Mucosa of descending colon (tissue), 3 donors: ENCODE results near the gene IL17F. TPM values are rescaled to one million over a fixed set of nuclear protein-coding genes. Genes with fewer than 3 reads are reported as not detected.

Experiments
- ATAC-seq: fragments of 200-7000 bp; cut with Tn5 transposase; one replicate; pipeline ENCODE4 v1.9.1; 2020; ENCODE audit warnings: mild to moderate bottlenecking, moderate library complexity
- DNase-seq, 3 donors: peaks; one replicate each; pipeline ENCODE4 v3.0.0-alpha.2; 2020
- H3K36me3 ChIP-seq: fragments of 200-600 bp; one replicate; pipeline ENCODE4 v1.8.0; 2021; ENCODE audit warnings: low read depth, mild to moderate bottlenecking
- H3K4me1 ChIP-seq: fragments of 200-600 bp; one replicate; pipeline ENCODE4 v1.8.0; 2021; ENCODE audit warnings: low read depth, mild to moderate bottlenecking
- H3K4me3 ChIP-seq: fragments of 200-600 bp; one replicate; pipeline ENCODE4 v1.8.0; 2021; ENCODE audit warnings: mild to moderate bottlenecking
- H3K9me3 ChIP-seq: fragments of 200-600 bp; one replicate; pipeline ENCODE4 v1.8.0; 2021; ENCODE audit warnings: mild to moderate bottlenecking
- CTCF ChIP-seq: fragments of 200-600 bp; IDR thresholded peaks from one replicate; pipeline ENCODE4 v1.8.0; 2022; ENCODE audit warnings: antibody characterized with exemption, mild to moderate bottlenecking
- intact Hi-C, 2 donors: fragments of 100-400 bp; cut with DNase I in 1 of 2; cut with micrococcal nuclease in 1 of 2; formaldehyde crosslinking; loops; one replicate each; pipeline versions ENCODE4 v1.11.0 to v1.11.1; 2022; cut with DNase I, micrococcal nuclease
- total RNA-seq, 3 donors: library from RNA; stranded (reverse); fragmentation: NEBNext Ultra II Directional in 2 of 3; extraction: Animal tissue kit (Norgen Biotek cat#: 25700) in 2 of 3; gene quantifications; one replicate each; pipeline versions ENCODE4 v1.2.1 to v1.2.4, GENCODE V29; 2021 to 2023
- donor health status: DM: no; HTN: no; CAD: no; lungs with moderate emphysema.
- donor health status: DM: no; HTN: no; CAD: no.
- donor health status: DM: no; HTN: yes; CAD: no.

Gene IL17F
- total RNA-seq, 3 donors from 2014 or later, result not detected

GRCh38 chr6:52230685-52231084 lies 13.6 kb downstream of the IL17F start:
- no peak for ATAC-seq
- Histone ChIP-seq H3K4me3 (no peak overlapping the region), H3K4me1 (no peaks in the 10 kb centered on the region), H3K36me3 (no peaks in the 10 kb centered on the region), H3K9me3 (no peaks in the 10 kb centered on the region)
- DNase-seq, result no peak
- no peak for TF ChIP-seq CTCF
- intact Hi-C loops, result no loop called here

- no peak for DNase-seq
- no peaks in the 10 kb centered on the region for H3K4me1 ChIP-seq
- intact Hi-C loops, result no loop called here
Measured at GRCh38 chr6:52227495-52227894, 16.8 kb downstream of the IL17F start.

GRCh38 chr6:52221302-52221701 lies 23.0 kb downstream of the IL17F start:
- Histone ChIP-seq H3K4me3 (no peak overlapping the region), H3K4me1 (no peaks in the 10 kb centered on the region), H3K9me3 (no peaks in the 10 kb centered on the region), H3K36me3 (no peaks in the 10 kb centered on the region)
- DNase-seq (no peak), ATAC-seq (no peak)
- intact Hi-C loops, result no loop called here
- no peak for TF ChIP-seq CTCF

More at GRCh38 chr6:52227495-52227894, 16.8 kb downstream of the IL17F start:
- no peak overlapping the region for H3K4me3 ChIP-seq
- ATAC-seq, result no peak
- TF ChIP-seq CTCF, result no peak
- no peaks in the 10 kb centered on the region for H3K36me3 ChIP-seq
- H3K9me3 ChIP-seq, result no peaks in the 10 kb centered on the region

- Histone ChIP-seq H3K4me1 (no peaks in the 10 kb centered on the region), H3K36me3 (no peaks in the 10 kb centered on the region), H3K9me3 (no peaks in the 10 kb centered on the region), H3K4me3 (no peak overlapping the region)
- TF ChIP-seq CTCF, result no peak
- ATAC-seq (no peak), DNase-seq (no peak)
- intact Hi-C loops, result no loop called here
Measured at GRCh38 chr6:52217761-52218160, 26.5 kb downstream of the IL17F start.

GRCh38 chr6:52216932-52217575 lies 27.2 kb downstream of the IL17F start:
- no peak for DNase-seq

More at GRCh38 chr6:52216932-52217575, 27.2 kb downstream of the IL17F start:
- Histone ChIP-seq H3K9me3 (no peaks in the 10 kb centered on the region), H3K4me3 (no peak overlapping the region), H3K36me3 (no peaks in the 10 kb centered on the region), H3K4me1 (no peaks in the 10 kb centered on the region)
- TF ChIP-seq CTCF, result no peak
- no peak for ATAC-seq
- intact Hi-C loops, result no loop called here
